IPS-18c (cell line): ENCODE measurements around the gene RIMKLB.

Source experiments
- H3K4me3 ChIP-seq: 2 replicates; pipeline ENCODE4 v1.7.0; 2013; ENCODE audit warnings: low read depth, mild to moderate bottlenecking, low read length, moderate library complexity; ENCODE audit not compliant: insufficient read depth
- H3K9me3 ChIP-seq: one replicate; pipeline ENCODE4 v1.6.1; 2013; ENCODE audit warnings: mild to moderate bottlenecking, low read length, moderate library complexity; ENCODE audit not compliant: control insufficient read depth, insufficient read depth

The RIMKLB gene

GRCh38 chr12:8681129-8681884 lies 16.5 kb upstream of the RIMKLB start:
- H3K9me3 ChIP-seq = no peaks in the 10 kb centered on the region
- H3K4me3 ChIP-seq = no peak overlapping the region

GRCh38 chr12:8685051-8685450 lies 12.7 kb upstream of the RIMKLB start:
- H3K4me3 ChIP-seq = no peak overlapping the region
- no peaks in the 10 kb centered on the region for H3K9me3 ChIP-seq

- no peak overlapping the region for H3K4me3 ChIP-seq
Observed at GRCh38 chr12:8687846-8688601, 9.8 kb upstream of the RIMKLB start.

GRCh38 chr12:8689681-8690080 lies 8.1 kb upstream of the RIMKLB start:
- no peak overlapping the region for H3K4me3 ChIP-seq
- no peaks in the 10 kb centered on the region for H3K9me3 ChIP-seq

More at GRCh38 chr12:8687846-8688601, 9.8 kb upstream of the RIMKLB start:
- no peaks in the 10 kb centered on the region for H3K9me3 ChIP-seq

GRCh38 chr12:8692573-8692972 lies 5.2 kb upstream of the RIMKLB start:
- Histone ChIP-seq H3K4me3 (no peak overlapping the region), H3K9me3 (no peaks in the 10 kb centered on the region)

- H3K9me3 ChIP-seq = no peaks in the 10 kb centered on the region
- H3K4me3 ChIP-seq = no peak overlapping the region
Observed at GRCh38 chr12:8695116-8695515, 2.7 kb upstream of the RIMKLB start.

GRCh38 chr12:8696442-8697090 lies 1.2 kb upstream of the RIMKLB start:
- Histone ChIP-seq H3K4me3 (peak overlapping the region; percentile 81), H3K9me3 (no peaks in the 10 kb centered on the region)

GRCh38 chr12:8697120-8697475 lies 693 bp upstream of the RIMKLB start:
- no peaks in the 10 kb centered on the region for H3K9me3 ChIP-seq
- H3K4me3 ChIP-seq = peak overlapping the region; percentile 81

- H3K9me3 ChIP-seq = no peaks in the 10 kb centered on the region
- H3K4me3 ChIP-seq = peak overlapping the region; percentile 93
Observed at GRCh38 chr12:8698132-8698851, 501 bp downstream of the RIMKLB start.

GRCh38 chr12:8698879-8699278 lies 1.1 kb downstream of the RIMKLB start:
- peak overlapping the region; percentile 93 for H3K4me3 ChIP-seq
- no peaks in the 10 kb centered on the region for H3K9me3 ChIP-seq

GRCh38 chr12:8699714-8700113 lies 1.9 kb downstream of the RIMKLB start:
- no peak overlapping the region; the same call in 1 of the 2 replicates for H3K4me3 ChIP-seq
- H3K9me3 ChIP-seq = no peaks in the 10 kb centered on the region

GRCh38 chr12:8701046-8701660 lies 3.4 kb downstream of the RIMKLB start:
- H3K4me3 ChIP-seq = no peak overlapping the region
- no peaks in the 10 kb centered on the region for H3K9me3 ChIP-seq

- H3K4me3 ChIP-seq = no peak overlapping the region
- H3K9me3 ChIP-seq = no peaks in the 10 kb centered on the region
Observed at GRCh38 chr12:8702159-8702558, 4.4 kb downstream of the RIMKLB start.

GRCh38 chr12:8709124-8709830 lies 11.5 kb downstream of the RIMKLB start:
- H3K9me3 ChIP-seq = no peaks in the 10 kb centered on the region
- H3K4me3 ChIP-seq = no peak overlapping the region

- Histone ChIP-seq H3K4me3 (no peak overlapping the region), H3K9me3 (no peaks in the 10 kb centered on the region)
Observed at GRCh38 chr12:8712572-8712971, 14.8 kb downstream of the RIMKLB start.

- Histone ChIP-seq H3K9me3 (no peaks in the 10 kb centered on the region), H3K4me3 (no peak overlapping the region)
Observed at GRCh38 chr12:8722286-8722800, 24.6 kb downstream of the RIMKLB start.
